OCI-LY7 (cell line): Measurements from ENCODE around the gene TMEM209.

Experiments used
- CTCF ChIP-seq: fragments of 200-600 bp; sonication (generic); conservative IDR thresholded peaks from 2 replicates; pipeline ENCODE4 v1.5.1; 2014; ENCODE audit warnings: mild to moderate bottlenecking, antibody characterized with exemption, low read length, moderate library complexity, mixed read lengths
- EZH2phosphoT487 ChIP-seq: fragments of 200-600 bp; sonication (generic); IDR thresholded peaks from 2 replicates; pipeline ENCODE4 v1.6.1; 2018; ENCODE audit warnings: low read depth, borderline replicate concordance, mild to moderate bottlenecking, mixed run types, antibody characterized with exemption, low read length, moderate library complexity, mixed read lengths

GRCh38 chr7:130205084-130205947 lies at the start of gene TMEM209:
- TF ChIP-seq CTCF (no peak), EZH2phosphoT487 (no peak)
